ENCODE results near the gene CSRP3. TPM values are rescaled to one million over a fixed set of nuclear protein-coding genes. Genes with fewer than 3 reads are reported as not detected.
"Not testable (repeated sequence)": the region's sequence is repeated elsewhere in the genome, so short reads cannot be mapped to it uniquely, and the experiment has no call there.

CSRP3 gene
- total and polyA plus RNA-seq, 10 donors, result 0.08 to 0.17 TPM; not detected in 8

DNA sequence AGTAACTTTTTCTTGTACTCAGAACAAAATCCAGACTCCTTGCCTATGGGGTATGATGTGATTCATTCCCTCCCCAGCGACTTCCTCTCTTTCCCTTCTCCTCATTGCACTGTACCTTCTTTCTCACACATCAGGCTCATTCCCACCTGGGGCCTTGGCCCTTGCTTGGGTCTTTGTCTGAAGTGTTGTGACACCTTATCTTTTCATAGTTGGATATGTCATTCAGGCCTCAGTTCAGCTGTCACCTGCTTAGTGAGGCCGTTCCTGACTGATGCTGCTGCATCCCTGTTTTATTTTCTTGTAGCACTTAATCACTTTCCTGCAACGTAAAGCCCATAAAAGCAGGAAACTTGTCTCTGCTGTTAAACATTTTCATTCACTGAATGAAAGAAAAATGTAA is 44.9 kb downstream of the CSRP3 start:
- TF ChIP-seq POLR2AphosphoS5 (IDR thresholded peaks at IDR 0.05) (no peak), POLR2A (IDR thresholded peaks at IDR 0.05) (no peak)
- TF ChIP-seq, protein P1, sequence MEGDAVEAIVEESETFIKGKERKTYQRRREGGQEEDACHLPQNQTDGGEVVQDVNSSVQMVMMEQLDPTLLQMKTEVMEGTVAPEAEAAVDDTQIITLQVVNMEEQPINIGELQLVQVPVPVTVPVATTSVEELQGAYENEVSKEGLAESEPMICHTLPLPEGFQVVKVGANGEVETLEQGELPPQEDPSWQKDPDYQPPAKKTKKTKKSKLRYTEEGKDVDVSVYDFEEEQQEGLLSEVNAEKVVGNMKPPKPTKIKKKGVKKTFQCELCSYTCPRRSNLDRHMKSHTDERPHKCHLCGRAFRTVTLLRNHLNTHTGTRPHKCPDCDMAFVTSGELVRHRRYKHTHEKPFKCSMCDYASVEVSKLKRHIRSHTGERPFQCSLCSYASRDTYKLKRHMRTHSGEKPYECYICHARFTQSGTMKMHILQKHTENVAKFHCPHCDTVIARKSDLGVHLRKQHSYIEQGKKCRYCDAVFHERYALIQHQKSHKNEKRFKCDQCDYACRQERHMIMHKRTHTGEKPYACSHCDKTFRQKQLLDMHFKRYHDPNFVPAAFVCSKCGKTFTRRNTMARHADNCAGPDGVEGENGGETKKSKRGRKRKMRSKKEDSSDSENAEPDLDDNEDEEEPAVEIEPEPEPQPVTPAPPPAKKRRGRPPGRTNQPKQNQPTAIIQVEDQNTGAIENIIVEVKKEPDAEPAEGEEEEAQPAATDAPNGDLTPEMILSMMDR (IDR thresholded peaks at IDR 0.05 in 8 of 11, conservative IDR thresholded peaks at IDR 0.05 in 3 of 11), result no peak

DNA sequence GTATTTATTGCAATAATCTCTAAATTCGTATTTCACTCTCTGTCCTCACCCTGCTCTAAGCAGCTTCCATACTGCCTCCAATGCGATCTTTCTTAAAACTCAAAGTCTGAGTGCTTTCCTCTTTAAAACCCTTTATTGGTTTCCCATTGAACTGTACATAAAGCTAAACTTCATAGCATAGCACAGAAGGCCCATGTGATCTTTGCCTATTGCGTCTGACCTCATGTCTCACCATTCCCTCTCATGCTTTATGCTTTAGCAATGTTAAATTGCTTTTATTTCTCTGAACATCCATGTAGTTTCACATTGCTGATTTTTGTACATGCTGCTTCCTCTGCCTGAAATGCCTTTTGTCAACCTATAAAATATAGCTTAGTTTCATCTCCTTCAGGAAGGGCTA is 56.5 kb downstream of the CSRP3 start:
- no peak for DNase-seq
- TF ChIP-seq, protein P1 (IDR thresholded peaks at IDR 0.05 in 8 of 11, conservative IDR thresholded peaks at IDR 0.05 in 3 of 11), result no peak
- TF ChIP-seq POLR2A (IDR thresholded peaks at IDR 0.05) (no peak), POLR2AphosphoS5 (IDR thresholded peaks at IDR 0.05) (no peak)
- Histone ChIP-seq H3K27ac (no peak overlapping the region), H3K36me3 (peaks cover 0 to 60% (median 16%) of the 10 kb centered on the region in 6 donors), H3K9me3 (no peaks in the 10 kb centered on the region), H3K4me3 (no peak overlapping the region), H3K4me1 (no peaks in the 10 kb centered on the region), H3K27me3 (replicated peaks in 1 of 7) (no peaks in the 10 kb centered on the region)
- 63 to 85% (median 66%) methylated on average over 3 of the region's 3 CpGs for WGBS, 5 donors
- intact Hi-C loops (cut with DNase I; ENCODE audit: low total_unique reads), result no loop called here

More for the DNA sequence above, 44.9 kb downstream of the CSRP3 start:
- Histone ChIP-seq H3K4me3 (no peak overlapping the region), H3K9me3 (no peaks in the 10 kb centered on the region), H3K27ac (no peak overlapping the region), H3K4me1 (no peaks in the 10 kb centered on the region), H3K27me3 (replicated peaks in 1 of 7) (no peaks in the 10 kb centered on the region), H3K36me3 (peaks cover 0 to 100% (median 36%) of the 10 kb centered on the region in 6 donors)
- DNase-seq, result no peak
- intact Hi-C loops (cut with DNase I; ENCODE audit: low total_unique reads), result no loop called here
- 62 to 79% (median 66%) methylated on average over 3 of the region's 3 CpGs for WGBS, 5 donors

- H3K4me3 ChIP-seq; DNase-seq; H3K4me1 ChIP-seq; H3K27me3 ChIP-seq (replicated peaks in 1 of 7); intact Hi-C loops (cut with DNase I; ENCODE audit: low total_unique reads); H3K27ac ChIP-seq: not testable (repeated sequence)
- peaks cover 0 to 10% (median under 1%) of the 10 kb centered on the region in 8 donors for H3K9me3 ChIP-seq
- 96 to 99% (median 98%) methylated on average over 4 of the region's 4 CpGs for WGBS, 5 donors
- H3K36me3 ChIP-seq, result peaks cover 0 to 30% (median 3%) of the 10 kb centered on the region in 6 donors
Measured at GRCh38 chr11:19136884-19137283, 64.9 kb downstream of the CSRP3 start.

DNA sequence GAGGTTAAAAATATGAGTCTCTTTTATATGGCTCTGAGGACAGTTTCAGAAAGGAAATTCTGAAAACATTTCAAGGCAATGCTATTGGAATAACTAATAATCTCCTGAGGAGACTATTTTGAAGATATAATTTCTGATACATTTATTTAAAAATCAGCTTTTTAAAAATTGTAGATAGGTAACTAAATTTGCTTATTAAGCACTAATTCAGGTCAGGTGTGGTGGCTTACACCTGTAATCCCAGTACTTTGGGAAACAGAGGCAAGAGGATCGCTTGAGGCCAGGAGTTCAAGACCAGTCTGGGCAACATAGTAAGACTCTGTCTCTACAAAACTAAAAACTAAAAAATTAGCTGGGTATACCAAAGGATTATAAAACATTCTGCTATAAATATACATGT is 67.8 kb downstream of the CSRP3 start:
- H3K4me3 ChIP-seq, result no peak overlapping the region
- no peak overlapping the region for H3K27ac ChIP-seq
- H3K4me1 ChIP-seq, result no peaks in the 10 kb centered on the region
- H3K36me3 ChIP-seq, result peaks cover 0 to 43% (median 4%) of the 10 kb centered on the region in 6 donors
- no peaks in the 10 kb centered on the region for H3K27me3 ChIP-seq (replicated peaks in 1 of 7)
- peaks cover 0 to 19% (median 4%) of the 10 kb centered on the region in 8 donors for H3K9me3 ChIP-seq
- no peak for DNase-seq
- intact Hi-C loops (cut with DNase I; ENCODE audit: low total_unique reads), result no loop called here
- WGBS, 5 donors, result 95 to 100% (median 100%) methylated on average over 1 of the region's 1 CpG
- TF ChIP-seq POLR2AphosphoS5 (IDR thresholded peaks at IDR 0.05), result no peak
- no peak for TF ChIP-seq POLR2A (IDR thresholded peaks at IDR 0.05)
- TF ChIP-seq, protein P1 (IDR thresholded peaks at IDR 0.05 in 8 of 11, conservative IDR thresholded peaks at IDR 0.05 in 3 of 11), result no peak

Other genes with a start within 250 kb of the CSRP3 start
- gene MRGPRX2, start 141.3 kb downstream of the CSRP3 start, total RNA-seq, result not detected
- gene MRGPRX2, start 141.3 kb downstream of the CSRP3 start, polyA plus RNA-seq, result not detected
- gene ZDHHC13, start 84.8 kb downstream of the CSRP3 start, total RNA-seq, result 10 to 100 TPM; 10.9 to 20.4 (median 12.8) TPM
- gene ZDHHC13, start 84.8 kb downstream of the CSRP3 start, polyA plus RNA-seq, result 10 to 100 TPM in 1 of 3 donors, 1 to 10 TPM in 2; 8.2 to 12.0 (median 8.3) TPM
- gene E2F8, start 39.0 kb upstream of the CSRP3 start, total RNA-seq, result 1 to 10 TPM; 1.2 to 4.5 (median 2.3) TPM
- under 1 TPM; 0.22 to 0.99 (median 0.88) TPM for gene E2F8, start 39.0 kb upstream of the CSRP3 start, polyA plus RNA-seq

Measured in spleen (tissue), 11 donors.